Kidney epithelial cell (primary cell): ENCODE measurements around the gene PDPN. TPM values are rescaled to one million over a fixed set of nuclear protein-coding genes. Genes with fewer than 3 reads are reported as not detected.
"Not testable (repeated sequence)": the region's sequence is repeated elsewhere in the genome, so short reads cannot be mapped to it uniquely, and the experiment has no call there.

Experiments
- DNase-seq: peaks from one replicate; pipeline ENCODE4 v3.0.0-alpha.2; 2010; ENCODE audit warnings: low read depth
- H3K27me3 ChIP-seq: 2 replicates; pipeline ENCODE4 v1.6.0; 2011; ENCODE audit warnings: low read length; ENCODE audit not compliant: control insufficient read depth, insufficient read depth
- H3K36me3 ChIP-seq: 2 replicates; pipeline ENCODE4 v1.5.1; 2011; ENCODE audit warnings: low read length; ENCODE audit not compliant: control insufficient read depth, insufficient read depth
- H3K4me3 ChIP-seq: 2 replicates; pipeline ENCODE4 v1.5.1; 2011; ENCODE audit warnings: low read depth, mild to moderate bottlenecking, control low read depth, low read length
- total RNA-seq: library from RNA; depleted of rRNA; stranded (reverse); fragments of >200 nt; gene quantifications from 2 replicates; pipeline ENCODE4 v1.2.3, GENCODE V29; 2015
- TF ChIP-seq, protein P1 (sequence below): IDR thresholded peaks from 2 replicates; pipeline ENCODE4 v1.5.1; 2011; ENCODE audit warnings: mild to moderate bottlenecking, moderate library complexity, low read length, control low read depth, inconsistent platforms; ENCODE audit not compliant: insufficient read depth, poor library complexity, severe bottlenecking

Gene PDPN
- total RNA-seq, 1 donor from 2014 or later: 19.2 TPM

DNA sequence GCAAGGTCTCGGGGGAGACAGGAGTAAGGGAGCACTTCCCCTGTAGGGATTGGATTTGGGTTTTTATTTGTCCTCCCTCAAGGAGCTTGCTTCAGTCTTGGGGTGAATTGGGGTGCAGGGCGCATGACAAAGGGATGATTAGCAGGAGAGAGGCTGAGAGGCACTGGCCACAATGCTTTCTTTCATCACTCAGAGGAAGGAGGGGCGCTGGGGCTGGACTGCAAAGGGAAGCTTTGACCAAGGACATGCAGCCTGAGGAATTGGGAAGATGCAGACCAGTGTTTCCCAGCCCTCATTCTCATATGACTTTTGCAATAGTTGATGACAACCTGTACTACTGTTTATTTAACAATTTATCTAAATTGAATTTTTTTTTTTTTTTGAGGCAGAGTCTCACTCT, 34.1 kb upstream of the PDPN start:
- H3K36me3 ChIP-seq: no peaks in the 10 kb centered on the region
- TF ChIP-seq, protein P1, sequence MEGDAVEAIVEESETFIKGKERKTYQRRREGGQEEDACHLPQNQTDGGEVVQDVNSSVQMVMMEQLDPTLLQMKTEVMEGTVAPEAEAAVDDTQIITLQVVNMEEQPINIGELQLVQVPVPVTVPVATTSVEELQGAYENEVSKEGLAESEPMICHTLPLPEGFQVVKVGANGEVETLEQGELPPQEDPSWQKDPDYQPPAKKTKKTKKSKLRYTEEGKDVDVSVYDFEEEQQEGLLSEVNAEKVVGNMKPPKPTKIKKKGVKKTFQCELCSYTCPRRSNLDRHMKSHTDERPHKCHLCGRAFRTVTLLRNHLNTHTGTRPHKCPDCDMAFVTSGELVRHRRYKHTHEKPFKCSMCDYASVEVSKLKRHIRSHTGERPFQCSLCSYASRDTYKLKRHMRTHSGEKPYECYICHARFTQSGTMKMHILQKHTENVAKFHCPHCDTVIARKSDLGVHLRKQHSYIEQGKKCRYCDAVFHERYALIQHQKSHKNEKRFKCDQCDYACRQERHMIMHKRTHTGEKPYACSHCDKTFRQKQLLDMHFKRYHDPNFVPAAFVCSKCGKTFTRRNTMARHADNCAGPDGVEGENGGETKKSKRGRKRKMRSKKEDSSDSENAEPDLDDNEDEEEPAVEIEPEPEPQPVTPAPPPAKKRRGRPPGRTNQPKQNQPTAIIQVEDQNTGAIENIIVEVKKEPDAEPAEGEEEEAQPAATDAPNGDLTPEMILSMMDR: no peak
- DNase-seq: no peak
- H3K4me3 ChIP-seq: no peak overlapping the region
- no peaks in the 10 kb centered on the region for H3K27me3 ChIP-seq

DNA sequence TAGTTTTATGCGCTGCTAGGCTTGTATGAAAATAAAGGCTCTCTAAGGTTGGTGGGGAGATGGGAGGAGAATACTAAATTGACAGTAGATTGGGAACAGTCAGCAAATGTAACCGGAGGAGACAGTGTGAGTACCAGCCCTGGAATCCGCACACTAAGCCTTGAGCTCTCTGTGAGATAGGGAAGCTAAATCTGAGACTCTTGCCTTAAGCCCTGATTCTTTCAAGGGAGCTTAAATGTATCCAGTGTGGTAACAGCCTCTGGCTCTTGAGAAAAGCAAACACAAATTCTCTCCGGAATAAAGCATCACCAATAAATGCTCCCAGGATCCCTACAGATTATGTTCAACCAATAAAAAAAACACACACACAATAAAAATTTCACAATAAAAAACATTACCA, 33.0 kb upstream of the PDPN start:
- no peak for DNase-seq
- TF ChIP-seq, protein P1: no peak
- Histone ChIP-seq H3K27me3 (no peaks in the 10 kb centered on the region), H3K36me3 (no peaks in the 10 kb centered on the region), H3K4me3 (no peak overlapping the region)

DNA sequence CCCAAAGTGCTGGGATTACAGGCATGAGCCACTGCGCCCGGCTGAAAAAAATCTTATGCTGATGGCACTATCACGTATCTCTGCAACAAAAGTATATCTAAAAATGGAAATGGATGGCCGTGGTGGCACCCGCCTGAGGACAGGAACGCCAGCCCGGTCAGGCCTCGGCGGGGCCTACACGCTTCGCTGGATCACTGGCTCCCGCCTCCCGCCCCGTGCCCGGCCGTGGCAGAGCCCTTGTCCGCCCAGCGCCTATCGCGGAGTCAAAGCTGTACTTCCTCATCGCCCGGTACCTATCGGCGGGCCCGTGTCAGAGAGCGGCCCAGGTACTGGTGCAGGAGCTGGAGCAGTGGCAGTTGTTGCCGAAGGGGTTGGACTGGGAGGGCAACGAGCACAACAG, 28.8 kb upstream of the PDPN start:
- no peak for DNase-seq
- Histone ChIP-seq H3K27me3 (no peaks in the 10 kb centered on the region), H3K36me3 (no peaks in the 10 kb centered on the region), H3K4me3 (no peak overlapping the region)
- TF ChIP-seq, protein P1: no peak

DNA sequence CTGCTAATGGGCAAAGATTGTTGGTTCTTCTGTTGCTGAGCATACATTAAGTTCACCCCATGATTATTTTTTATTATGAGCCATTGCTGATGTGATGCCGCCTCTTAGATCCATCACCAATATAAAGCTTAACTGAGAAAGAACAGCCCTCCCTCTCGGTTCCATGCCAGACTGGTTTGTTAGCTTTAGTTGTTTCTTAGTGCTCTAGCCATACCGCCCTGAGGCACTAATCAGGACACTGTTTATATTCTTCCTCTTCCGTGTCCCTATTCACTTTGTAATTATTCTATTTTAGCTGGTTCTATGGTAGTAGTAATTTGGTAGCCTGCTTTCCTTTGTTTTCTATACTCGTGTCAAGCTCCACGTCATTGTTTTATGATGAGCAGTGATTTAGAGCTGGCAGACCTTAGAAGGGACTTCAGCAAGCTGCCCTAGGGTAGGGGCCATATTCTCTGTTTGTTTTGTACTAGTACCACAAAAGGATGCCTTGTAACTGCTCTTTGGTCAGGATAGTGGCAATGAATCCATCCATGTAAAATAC, 27.3 kb upstream of the PDPN start:
- no peaks in the 10 kb centered on the region for H3K36me3 ChIP-seq
- no peak overlapping the region for H3K4me3 ChIP-seq
- no peaks in the 10 kb centered on the region for H3K27me3 ChIP-seq
- TF ChIP-seq, protein P1: no peak
- DNase-seq: no peak

DNA sequence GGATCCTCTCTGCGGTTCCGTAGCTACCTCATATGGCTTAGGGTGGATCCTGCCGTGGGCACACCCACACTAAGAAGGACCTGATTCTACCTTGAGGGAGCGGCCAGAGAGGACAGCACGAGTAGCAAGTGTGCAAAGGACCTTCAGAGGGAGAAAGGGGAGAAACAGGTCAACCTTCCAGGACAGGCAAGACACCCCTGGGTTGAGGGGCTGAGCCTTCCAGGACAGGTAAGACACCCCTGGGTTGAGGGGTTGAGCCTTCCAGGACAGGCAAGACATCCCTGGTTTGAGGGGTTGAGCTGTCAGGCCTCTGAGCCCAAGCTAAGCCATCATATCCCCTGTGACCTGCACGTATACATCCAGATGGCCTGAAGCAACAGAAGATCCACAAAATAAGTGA, 23.1 kb upstream of the PDPN start:
- TF ChIP-seq, protein P1: no peak
- no peak for DNase-seq
- Histone ChIP-seq H3K36me3 (no peaks in the 10 kb centered on the region), H3K27me3 (no peaks in the 10 kb centered on the region), H3K4me3 (no peak overlapping the region)

DNA sequence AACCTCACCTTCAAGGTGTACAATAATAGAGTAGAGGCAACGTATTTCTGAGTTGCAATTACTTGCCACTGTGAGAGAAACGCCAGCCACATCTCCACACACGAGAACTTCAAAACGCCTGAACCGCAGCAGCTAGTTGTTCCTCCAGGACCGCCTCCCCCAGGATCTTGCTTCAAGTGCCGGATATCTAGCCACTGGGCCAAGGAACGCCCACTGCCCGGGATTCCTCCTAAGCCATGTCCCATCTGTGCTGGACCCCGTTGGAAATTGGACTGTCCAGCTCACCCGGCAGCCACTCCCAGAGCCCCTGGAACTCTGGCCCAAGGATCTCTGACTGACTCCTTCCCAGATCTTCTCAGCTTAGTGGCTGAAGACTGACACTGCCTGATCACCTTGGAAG, 20.7 kb upstream of the PDPN start:
- not testable (repeated sequence) for H3K36me3 ChIP-seq, H3K27me3 ChIP-seq, H3K4me3 ChIP-seq

More for the DNA sequence above, 20.7 kb upstream of the PDPN start:
- DNase-seq: not testable (repeated sequence)
